ENCODE results near the gene RTN4.

Gene RTN4

GRCh38 chr2:54941248-54941984 is 108.8 kb downstream of the RTN4 start:
- DNase-seq: no peak
- TF ChIP-seq, protein P1, sequence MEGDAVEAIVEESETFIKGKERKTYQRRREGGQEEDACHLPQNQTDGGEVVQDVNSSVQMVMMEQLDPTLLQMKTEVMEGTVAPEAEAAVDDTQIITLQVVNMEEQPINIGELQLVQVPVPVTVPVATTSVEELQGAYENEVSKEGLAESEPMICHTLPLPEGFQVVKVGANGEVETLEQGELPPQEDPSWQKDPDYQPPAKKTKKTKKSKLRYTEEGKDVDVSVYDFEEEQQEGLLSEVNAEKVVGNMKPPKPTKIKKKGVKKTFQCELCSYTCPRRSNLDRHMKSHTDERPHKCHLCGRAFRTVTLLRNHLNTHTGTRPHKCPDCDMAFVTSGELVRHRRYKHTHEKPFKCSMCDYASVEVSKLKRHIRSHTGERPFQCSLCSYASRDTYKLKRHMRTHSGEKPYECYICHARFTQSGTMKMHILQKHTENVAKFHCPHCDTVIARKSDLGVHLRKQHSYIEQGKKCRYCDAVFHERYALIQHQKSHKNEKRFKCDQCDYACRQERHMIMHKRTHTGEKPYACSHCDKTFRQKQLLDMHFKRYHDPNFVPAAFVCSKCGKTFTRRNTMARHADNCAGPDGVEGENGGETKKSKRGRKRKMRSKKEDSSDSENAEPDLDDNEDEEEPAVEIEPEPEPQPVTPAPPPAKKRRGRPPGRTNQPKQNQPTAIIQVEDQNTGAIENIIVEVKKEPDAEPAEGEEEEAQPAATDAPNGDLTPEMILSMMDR (IDR thresholded peaks at IDR 0.05): no peak
- H3K4me3 Mint-ChIP-seq: no peak overlapping the region

GRCh38 chr2:54940723-54941122 is 109.5 kb downstream of the RTN4 start:
- TF ChIP-seq, protein P1 (IDR thresholded peaks at IDR 0.05): no peak

More at GRCh38 chr2:54941248-54941984, 108.8 kb downstream of the RTN4 start:
- no peaks in the 10 kb centered on the region for H3K27me3 Mint-ChIP-seq (ENCODE audit: low read depth, poor library complexity)
- peaks cover 7% of the 10 kb centered on the region for H3K36me3 Mint-ChIP-seq (ENCODE audit: low read depth)
- H3K4me1 Mint-ChIP-seq: peaks cover 11% of the 10 kb centered on the region
- H3K9me3 Mint-ChIP-seq: peaks cover 26% of the 10 kb centered on the region
- H3K27ac Mint-ChIP-seq: peak overlapping the region; percentile 58

DNA sequence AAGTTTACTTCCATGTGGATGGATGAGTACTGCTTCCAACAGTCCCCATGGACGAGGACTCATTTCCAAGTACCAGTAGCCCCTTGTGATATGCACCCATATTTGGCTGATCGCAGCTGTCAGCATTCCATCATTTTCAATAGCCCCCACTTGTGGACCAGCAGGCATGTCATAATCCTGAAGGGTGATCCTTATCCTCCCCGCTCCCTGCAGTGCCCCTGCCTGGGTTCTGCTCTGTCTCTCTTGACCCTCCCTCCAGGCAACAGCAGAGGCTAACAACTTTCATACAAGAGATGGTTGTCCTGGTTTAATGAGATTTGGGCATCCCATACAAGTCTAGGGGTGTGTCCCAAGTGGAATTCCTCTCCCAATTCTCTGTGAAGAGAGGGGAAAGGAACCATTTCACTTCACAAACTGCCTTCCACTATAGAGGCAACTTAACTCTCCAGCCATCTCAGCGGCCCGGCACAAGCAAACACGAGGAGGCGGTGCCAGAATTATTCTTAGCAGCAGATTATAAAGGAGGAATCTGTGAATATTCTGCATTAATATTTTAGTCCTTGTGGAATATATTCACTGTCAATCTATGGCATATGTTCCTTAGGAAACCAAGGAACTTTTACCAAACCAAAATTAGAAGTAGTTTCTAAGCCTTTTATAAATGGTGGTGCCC is 110.7 kb downstream of the RTN4 start:
- Mint-ChIP-seq H3K9me3 (peaks cover 19% of the 10 kb centered on the region), H3K4me3 (no peak overlapping the region), H3K27me3 (ENCODE audit: low read depth, poor library complexity) (no peaks in the 10 kb centered on the region), H3K4me1 (no peaks in the 10 kb centered on the region), H3K27ac (no peak overlapping the region), H3K36me3 (ENCODE audit: low read depth) (peaks cover 7% of the 10 kb centered on the region)
- no peak for DNase-seq
- TF ChIP-seq, protein P1 (IDR thresholded peaks at IDR 0.05): no peak

More at GRCh38 chr2:54940723-54941122, 109.5 kb downstream of the RTN4 start:
- DNase-seq: no peak
- peaks cover 25% of the 10 kb centered on the region for H3K9me3 Mint-ChIP-seq
- no peak overlapping the region for H3K27ac Mint-ChIP-seq
- H3K27me3 Mint-ChIP-seq (ENCODE audit: low read depth, poor library complexity): no peaks in the 10 kb centered on the region
- peaks cover 5% of the 10 kb centered on the region for H3K4me1 Mint-ChIP-seq
- H3K36me3 Mint-ChIP-seq (ENCODE audit: low read depth): peaks cover 7% of the 10 kb centered on the region
- no peak overlapping the region for H3K4me3 Mint-ChIP-seq

GRCh38 chr2:54936766-54937165 is 113.5 kb downstream of the RTN4 start:
- H3K9me3 Mint-ChIP-seq: peaks cover 19% of the 10 kb centered on the region
- TF ChIP-seq, protein P1 (IDR thresholded peaks at IDR 0.05): no peak
- no peak overlapping the region for H3K4me3 Mint-ChIP-seq
- no peak for DNase-seq
- no peaks in the 10 kb centered on the region for H3K27me3 Mint-ChIP-seq (ENCODE audit: low read depth, poor library complexity)
- no peak overlapping the region for H3K27ac Mint-ChIP-seq
- no peaks in the 10 kb centered on the region for H3K4me1 Mint-ChIP-seq
- peaks cover 7% of the 10 kb centered on the region for H3K36me3 Mint-ChIP-seq (ENCODE audit: low read depth)

DNA sequence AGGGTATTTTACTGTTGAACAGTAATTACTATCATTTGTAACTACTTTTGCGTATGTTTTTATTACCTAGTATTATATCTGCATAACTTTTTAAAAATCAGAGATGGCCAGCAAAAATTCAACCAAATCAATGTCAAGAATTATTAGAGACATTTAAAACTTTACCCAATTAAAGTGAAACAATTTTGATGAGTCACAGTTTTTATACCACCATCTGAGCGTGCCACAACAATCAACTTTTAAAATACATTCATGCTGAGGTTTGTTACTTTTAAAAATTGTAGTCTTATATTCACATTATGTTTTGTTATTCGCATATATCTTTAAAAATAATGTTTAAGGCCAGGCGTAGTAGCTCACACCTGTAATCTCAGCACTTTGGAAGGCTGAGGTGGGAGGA is 114.9 kb downstream of the RTN4 start:
- Mint-ChIP-seq H3K9me3 (peaks cover 19% of the 10 kb centered on the region), H3K4me3 (no peak overlapping the region), H3K27ac (no peak overlapping the region), H3K36me3 (ENCODE audit: low read depth) (peaks cover 7% of the 10 kb centered on the region), H3K27me3 (ENCODE audit: low read depth, poor library complexity) (no peaks in the 10 kb centered on the region), H3K4me1 (no peaks in the 10 kb centered on the region)
- DNase-seq: no peak
- TF ChIP-seq, protein P1 (IDR thresholded peaks at IDR 0.05): no peak
